GM18867 (cell line): ENCODE data around the gene BCAS3.
"Not testable (repeated sequence)": the region's sequence is repeated elsewhere in the genome, so short reads cannot be mapped to it uniquely, and the experiment has no call there.

Experiments used
- ATAC-seq: cut with Tn5 transposase; IDR thresholded peaks from one replicate; pipeline ENCODE4 v1.9.1; 2021; ENCODE audit warnings: mild to moderate bottlenecking, moderate library complexity; ENCODE audit not compliant: unreplicated experiment

BCAS3 gene

DNA sequence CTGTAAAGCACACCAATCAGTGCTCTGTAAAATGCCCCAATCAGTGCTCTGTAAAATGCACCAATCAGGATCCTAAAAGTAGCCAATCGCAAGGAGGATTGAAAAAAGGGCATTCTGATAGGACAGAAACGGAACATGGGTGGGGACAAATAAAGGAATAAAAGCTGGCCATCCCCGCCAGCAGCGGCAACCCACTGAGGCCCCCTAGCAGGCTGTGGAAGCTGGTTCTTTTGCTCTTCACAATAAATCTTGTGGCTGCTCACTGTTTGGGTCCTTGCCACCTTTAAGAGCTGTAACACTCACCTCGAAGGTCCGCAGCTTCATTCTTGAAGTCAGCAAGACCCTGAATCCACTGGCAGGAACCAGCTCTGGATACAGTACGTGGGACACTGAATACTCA, 559.6 kb downstream of the BCAS3 start:
- no peak for ATAC-seq

- ATAC-seq, result no peak
Measured at GRCh38 chr17:61238455-61238933, 560.8 kb downstream of the BCAS3 start.

DNA sequence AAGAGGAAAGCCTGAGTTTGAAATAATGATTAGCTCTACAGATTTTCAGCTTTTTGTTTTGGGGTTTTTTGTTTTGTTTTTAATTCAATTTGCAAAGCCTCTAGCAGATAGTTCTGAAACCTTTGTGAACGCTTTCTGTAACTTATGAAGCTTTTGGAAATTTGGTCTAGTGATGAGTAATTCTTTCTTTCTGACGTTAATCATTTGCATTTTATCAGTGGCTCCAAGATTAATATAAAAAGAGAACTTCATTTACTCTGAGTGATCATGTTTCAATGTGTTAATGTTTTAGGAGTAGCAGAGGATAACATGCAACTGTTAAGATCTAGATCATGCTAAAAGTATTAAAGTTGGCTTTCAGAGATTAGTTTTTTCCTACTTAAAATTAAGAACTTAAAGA, 561.7 kb downstream of the BCAS3 start:
- ATAC-seq, result no peak

GRCh38 chr17:61239953-61240352, 562.3 kb downstream of the BCAS3 start:
- no peak for ATAC-seq

- no peak for ATAC-seq
Measured at GRCh38 chr17:61240851-61241468, 563.3 kb downstream of the BCAS3 start.

- not testable (repeated sequence) for ATAC-seq
Measured at GRCh38 chr17:61244988-61245387, 567.3 kb downstream of the BCAS3 start.

GRCh38 chr17:61245706-61246135, 568.1 kb downstream of the BCAS3 start:
- no peak for ATAC-seq

GRCh38 chr17:61247439-61247838, 569.8 kb downstream of the BCAS3 start:
- ATAC-seq, result no peak

GRCh38 chr17:61248399-61248798, 570.7 kb downstream of the BCAS3 start:
- ATAC-seq, result no peak

GRCh38 chr17:61249649-61250299, 572.1 kb downstream of the BCAS3 start:
- no peak for ATAC-seq

DNA sequence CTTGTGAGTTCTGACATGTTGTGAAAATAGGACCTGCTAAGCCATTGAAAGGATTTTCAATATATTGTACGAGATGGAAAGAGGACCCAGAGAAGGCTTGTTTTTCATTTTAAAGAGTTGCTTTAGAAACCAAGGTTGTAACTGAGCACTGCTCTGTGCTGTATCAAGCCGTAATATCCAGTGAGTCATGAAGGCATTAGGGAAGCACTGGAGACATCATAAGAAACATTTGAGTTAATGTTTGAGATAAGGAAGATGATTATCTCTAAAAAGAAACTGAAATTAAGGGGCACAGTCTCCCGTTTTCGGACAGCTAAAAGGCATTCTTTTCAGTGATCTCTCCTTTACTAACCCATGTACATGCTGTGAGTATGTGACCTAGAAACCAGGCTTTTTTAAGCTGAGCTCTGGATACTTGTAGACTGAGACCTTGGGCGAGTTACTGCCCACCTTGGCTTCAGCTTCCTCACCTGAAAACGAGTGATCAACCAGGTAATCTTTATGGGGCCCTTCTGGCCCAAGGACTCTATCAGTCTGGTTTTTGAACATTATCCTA, 572.8 kb downstream of the BCAS3 start:
- no peak for ATAC-seq

- no peak for ATAC-seq
Measured at GRCh38 chr17:61251939-61252865, 574.6 kb downstream of the BCAS3 start.

GRCh38 chr17:61253362-61253761, 575.7 kb downstream of the BCAS3 start:
- ATAC-seq, result no peak

- no peak for ATAC-seq
Measured at GRCh38 chr17:61253937-61254574, 576.4 kb downstream of the BCAS3 start.

GRCh38 chr17:61254904-61255303, 577.3 kb downstream of the BCAS3 start:
- no peak for ATAC-seq

GRCh38 chr17:61255647-61256046, 578.0 kb downstream of the BCAS3 start:
- no peak for ATAC-seq

GRCh38 chr17:61259360-61259759, 581.7 kb downstream of the BCAS3 start:
- ATAC-seq, result no peak

DNA sequence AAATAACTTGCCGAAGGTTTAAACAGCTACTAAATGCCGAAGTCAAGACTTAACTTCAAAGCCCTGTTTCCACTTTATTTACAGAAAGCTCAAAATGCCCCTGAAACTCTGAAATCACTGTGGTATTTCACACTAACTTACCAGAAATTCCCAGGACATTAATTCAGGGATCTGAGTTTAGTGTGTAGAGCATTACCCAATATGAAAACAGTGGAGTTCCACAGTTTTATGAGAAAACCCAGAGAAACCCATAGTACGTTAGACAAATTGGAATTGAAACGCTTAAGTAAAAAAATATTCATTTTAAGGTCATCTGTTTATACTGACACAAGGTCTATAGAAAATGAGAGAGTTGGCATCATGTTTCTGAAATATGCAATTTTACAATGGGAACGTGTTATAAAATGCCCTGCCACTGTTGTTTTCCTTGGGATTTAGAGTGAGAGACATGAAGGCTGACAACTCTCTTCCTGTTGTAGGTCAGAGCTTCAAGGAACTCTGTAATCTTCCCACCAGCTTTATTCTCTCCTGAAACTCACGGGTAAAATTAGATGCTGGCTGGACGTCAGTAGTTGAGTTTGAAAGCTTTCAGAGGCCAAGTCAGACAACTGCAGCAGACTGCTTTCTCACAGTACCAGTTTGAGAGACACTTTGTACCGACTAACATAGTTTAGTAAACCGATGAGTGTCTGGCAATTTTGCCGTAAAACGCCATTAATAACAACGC, 582.6 kb downstream of the BCAS3 start:
- ATAC-seq, result no peak

DNA sequence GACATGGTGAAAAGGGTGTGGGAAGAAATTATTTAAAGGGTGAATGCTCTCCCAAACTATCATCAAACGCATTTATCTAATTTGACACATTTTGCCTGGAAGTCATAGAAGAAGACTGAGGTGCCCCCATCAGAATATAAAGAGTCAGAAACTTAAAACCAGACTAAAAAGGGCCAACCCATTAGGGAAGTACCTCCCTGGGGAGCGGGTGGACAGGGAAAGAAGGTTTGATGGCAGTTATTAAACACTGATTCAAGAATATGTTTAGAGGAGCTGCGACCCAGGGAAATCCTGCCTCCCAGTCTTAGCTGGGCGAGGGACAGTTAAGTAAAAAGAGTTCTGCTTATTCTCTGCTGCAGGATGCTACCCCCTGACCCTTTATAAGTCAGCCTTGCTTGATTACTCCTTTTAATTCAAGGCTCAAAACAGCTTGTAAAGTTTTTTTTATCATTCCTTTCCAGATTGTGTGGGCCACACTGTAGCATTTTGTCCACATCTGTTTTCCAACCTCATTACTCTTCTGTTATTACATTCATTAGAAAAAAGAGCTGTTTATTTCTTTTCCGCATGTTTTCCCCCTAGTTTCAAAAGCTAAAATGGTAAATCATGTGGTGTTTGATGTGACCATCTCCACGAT, 583.5 kb downstream of the BCAS3 start:
- ATAC-seq, result no peak

DNA sequence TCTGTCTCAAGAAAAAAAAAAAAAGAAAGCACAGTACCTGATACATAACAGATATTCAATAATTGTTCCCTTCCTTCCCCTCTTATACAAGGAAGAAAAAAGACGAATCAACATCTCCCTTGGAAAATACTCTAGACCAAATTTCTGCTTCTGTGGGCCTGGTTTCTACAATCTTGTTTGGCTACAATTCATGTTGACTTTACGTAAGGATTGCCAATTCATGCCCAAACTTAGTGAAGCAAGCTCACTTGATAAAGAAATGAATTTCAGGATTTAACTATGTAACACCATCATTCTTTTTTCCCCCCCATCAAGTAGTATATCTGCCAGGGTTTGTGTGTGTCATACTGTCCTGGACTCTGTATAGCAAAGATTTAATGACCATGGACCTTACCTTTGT, 587.7 kb downstream of the BCAS3 start:
- no peak for ATAC-seq
